ENCODE measurements around the gene GRK2. TPM values are rescaled to one million over a fixed set of nuclear protein-coding genes. Genes with fewer than 3 reads are reported as not detected.

Gene GRK2
- total RNA-seq, 4 donors from 2014 or later: 44.0 to 76.9 (median 64.8) TPM

GRCh38 chr11:67278939-67279588 lies 12.8 kb downstream of the GRK2 start:
- peaks cover 0 to 55% of the 10 kb centered on the region in 2 donors for H3K36me3 ChIP-seq
- peaks cover 0 to 81% (median 44%) of the 10 kb centered on the region in 3 donors for H3K4me1 ChIP-seq
- peak overlapping the region in 3 of 4 donors; percentile 83 to 92 (median 88) for H3K27ac ChIP-seq
- no peaks in the 10 kb centered on the region for H3K9me3 ChIP-seq
- H3K4me3 ChIP-seq: no peak overlapping the region
- 70% methylated on average over 2 of the region's 14 CpGs; no CpG with 5 or more reads in 1 of the 2 donors for WGBS, 2 donors (ENCODE audit: low coverage in 1 of 2)
- no peak for TF ChIP-seq POLR2AphosphoS5 (IDR thresholded peaks at IDR 0.05)
- TF ChIP-seq POLR2A (IDR thresholded peaks at IDR 0.05): no peak
- no peak for TF ChIP-seq EP300 (IDR thresholded peaks at IDR 0.05)
- TF ChIP-seq, protein P1, sequence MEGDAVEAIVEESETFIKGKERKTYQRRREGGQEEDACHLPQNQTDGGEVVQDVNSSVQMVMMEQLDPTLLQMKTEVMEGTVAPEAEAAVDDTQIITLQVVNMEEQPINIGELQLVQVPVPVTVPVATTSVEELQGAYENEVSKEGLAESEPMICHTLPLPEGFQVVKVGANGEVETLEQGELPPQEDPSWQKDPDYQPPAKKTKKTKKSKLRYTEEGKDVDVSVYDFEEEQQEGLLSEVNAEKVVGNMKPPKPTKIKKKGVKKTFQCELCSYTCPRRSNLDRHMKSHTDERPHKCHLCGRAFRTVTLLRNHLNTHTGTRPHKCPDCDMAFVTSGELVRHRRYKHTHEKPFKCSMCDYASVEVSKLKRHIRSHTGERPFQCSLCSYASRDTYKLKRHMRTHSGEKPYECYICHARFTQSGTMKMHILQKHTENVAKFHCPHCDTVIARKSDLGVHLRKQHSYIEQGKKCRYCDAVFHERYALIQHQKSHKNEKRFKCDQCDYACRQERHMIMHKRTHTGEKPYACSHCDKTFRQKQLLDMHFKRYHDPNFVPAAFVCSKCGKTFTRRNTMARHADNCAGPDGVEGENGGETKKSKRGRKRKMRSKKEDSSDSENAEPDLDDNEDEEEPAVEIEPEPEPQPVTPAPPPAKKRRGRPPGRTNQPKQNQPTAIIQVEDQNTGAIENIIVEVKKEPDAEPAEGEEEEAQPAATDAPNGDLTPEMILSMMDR (IDR thresholded peaks at IDR 0.05): no peak
- no peak for ATAC-seq
- H3K27me3 ChIP-seq: no peaks in the 10 kb centered on the region

- Histone ChIP-seq H3K27me3 (no peaks in the 10 kb centered on the region), H3K36me3 (peaks cover 0 to 62% of the 10 kb centered on the region in 2 donors), H3K27ac (peak overlapping the region in 3 of 4 donors; percentile 5 to 92 (median 45)), H3K9me3 (no peaks in the 10 kb centered on the region), H3K4me1 (peaks cover 0 to 78% (median 37%) of the 10 kb centered on the region in 3 donors), H3K4me3 (no peak overlapping the region)
- WGBS, 2 donors (ENCODE audit: low coverage in 1 of 2): 80% methylated on average over 1 of the region's 17 CpGs; no CpG with 5 or more reads in 1 of the 2 donors
- TF ChIP-seq EP300 (IDR thresholded peaks at IDR 0.05) (no peak), POLR2A (IDR thresholded peaks at IDR 0.05) (no peak), POLR2AphosphoS5 (IDR thresholded peaks at IDR 0.05) (no peak)
- TF ChIP-seq, protein P1 (IDR thresholded peaks at IDR 0.05): no peak
- no peak for ATAC-seq
Observed at GRCh38 chr11:67279589-67280340, 13.5 kb downstream of the GRK2 start.

- peak overlapping the region in 3 of 4 donors; percentile 5 to 92 (median 45) for H3K27ac ChIP-seq
- TF ChIP-seq POLR2AphosphoS5 (IDR thresholded peaks at IDR 0.05): no peak
- TF ChIP-seq, protein P1 (IDR thresholded peaks at IDR 0.05): no peak
- no peak for TF ChIP-seq POLR2A (IDR thresholded peaks at IDR 0.05)
- no peak for TF ChIP-seq EP300 (IDR thresholded peaks at IDR 0.05)
Observed at GRCh38 chr11:67280341-67280787, 14.1 kb downstream of the GRK2 start.

GRCh38 chr11:67280788-67281551 lies 14.7 kb downstream of the GRK2 start:
- Histone ChIP-seq H3K4me1 (peaks cover 0 to 77% (median 25%) of the 10 kb centered on the region in 3 donors), H3K27ac (peak overlapping the region in 3 of 4 donors; percentile 5 to 92 (median 45))

More at GRCh38 chr11:67280341-67280787, 14.1 kb downstream of the GRK2 start:
- Histone ChIP-seq H3K9me3 (no peaks in the 10 kb centered on the region), H3K27me3 (no peaks in the 10 kb centered on the region), H3K4me3 (no peak overlapping the region), H3K36me3 (peaks cover 0 to 68% of the 10 kb centered on the region in 2 donors), H3K4me1 (peaks cover 0 to 77% (median 31%) of the 10 kb centered on the region in 3 donors)
- no peak for ATAC-seq
- no CpG with 5 or more reads among the region's 13 CpGs for WGBS, 2 donors (ENCODE audit: low coverage in 1 of 2)

More at GRCh38 chr11:67280788-67281551, 14.7 kb downstream of the GRK2 start:
- no peak for ATAC-seq
- Histone ChIP-seq H3K4me3 (no peak overlapping the region), H3K9me3 (no peaks in the 10 kb centered on the region), H3K36me3 (peaks cover 0 to 74% of the 10 kb centered on the region in 2 donors), H3K27me3 (no peaks in the 10 kb centered on the region)
- TF ChIP-seq POLR2AphosphoS5 (IDR thresholded peaks at IDR 0.05): no peak
- TF ChIP-seq EP300 (IDR thresholded peaks at IDR 0.05): no peak
- TF ChIP-seq, protein P1 (IDR thresholded peaks at IDR 0.05): no peak
- no peak for TF ChIP-seq POLR2A (IDR thresholded peaks at IDR 0.05)
- WGBS, 2 donors (ENCODE audit: low coverage in 1 of 2): 88% methylated on average over 12 of the region's 31 CpGs; no CpG with 5 or more reads in 1 of the 2 donors
